DOHH2 (cell line): ENCODE data around the gene MED31.

Source experiments
- H3F3A ChIP-seq: fragments of 200-600 bp; sonication (generic), shearing (Covaris generic); 2 replicates; pipeline ENCODE4 v1.6.0; 2016; ENCODE audit warnings: antibody characterized with exemption, mild to moderate bottlenecking; ENCODE audit not compliant: control insufficient read depth, insufficient read depth
- H3K27ac ChIP-seq: fragments of 200-600 bp; sonication (generic); 2 replicates; pipeline ENCODE4 v1.5.1; 2014; ENCODE audit warnings: low read depth, mild to moderate bottlenecking, low read length, moderate library complexity
- H3K27me3 ChIP-seq: fragments of 200-600 bp; sonication (generic); 2 replicates; pipeline ENCODE4 v1.6.1; 2014; ENCODE audit warnings: mild to moderate bottlenecking, low read length, mixed read lengths; ENCODE audit not compliant: control insufficient read depth
- H3K36me3 ChIP-seq: fragments of 200-600 bp; sonication (generic); 2 replicates; pipeline ENCODE4 v1.6.1; 2014; ENCODE audit warnings: mild to moderate bottlenecking, low read length, moderate library complexity, mixed read lengths; ENCODE audit not compliant: control insufficient read depth
- H3K4me1 ChIP-seq: fragments of 200-600 bp; sonication (generic); 2 replicates; pipeline ENCODE4 v1.6.1; 2014; ENCODE audit warnings: mild to moderate bottlenecking, low read length, mixed read lengths; ENCODE audit not compliant: control insufficient read depth
- H3K4me2 ChIP-seq: fragments of 200-600 bp; sonication (generic); 2 replicates; pipeline ENCODE4 v1.6.0; 2014; ENCODE audit warnings: mild to moderate bottlenecking, low read length, moderate library complexity
- H3K4me3 ChIP-seq: fragments of 200-600 bp; sonication (generic); 2 replicates; pipeline ENCODE4 v1.5.1; 2014; ENCODE audit warnings: mild to moderate bottlenecking, low read length, mixed read lengths
- H3K79me2 ChIP-seq: fragments of 200-600 bp; sonication (generic); 2 replicates; pipeline ENCODE4 v1.6.1; 2014; ENCODE audit warnings: mild to moderate bottlenecking, low read length, mixed read lengths; ENCODE audit not compliant: control insufficient read depth
- H3K9me2 ChIP-seq: fragments of 200-600 bp; sonication (generic); replicated peaks from 2 replicates; pipeline ENCODE4 v1.6.1; 2014; ENCODE audit warnings: mild to moderate bottlenecking, low read length, mixed read lengths; ENCODE audit not compliant: control insufficient read depth
- H3K9me3 ChIP-seq: fragments of 200-600 bp; sonication (generic); 2 replicates; pipeline ENCODE4 v1.6.1; 2014; ENCODE audit warnings: antibody characterized with exemption, low read length, mixed read lengths; ENCODE audit not compliant: control insufficient read depth, insufficient read depth
- H4K20me1 ChIP-seq: fragments of 200-600 bp; sonication (generic); 2 replicates; pipeline ENCODE4 v1.6.0; 2014; ENCODE audit warnings: low read depth, mild to moderate bottlenecking, antibody characterized with exemption, low read length, moderate library complexity; ENCODE audit not compliant: control insufficient read depth, insufficient read depth
- CTCF ChIP-seq: fragments of 200-600 bp; sonication (generic); IDR thresholded peaks from one replicate; pipeline ENCODE4 v1.5.1; 2014; ENCODE audit warnings: antibody characterized with exemption, mild to moderate bottlenecking, low read depth, low read length; ENCODE audit not compliant: poor library complexity, severe bottlenecking
- EZH2phosphoT487 ChIP-seq: fragments of 200-600 bp; sonication (generic); IDR thresholded peaks from 2 replicates; pipeline ENCODE4 v1.6.1; 2017; ENCODE audit warnings: borderline replicate concordance, mild to moderate bottlenecking, antibody characterized with exemption, low read length, moderate library complexity, mixed read lengths

Gene MED31

GRCh38 chr17:6682339-6682738 lies 30.9 kb upstream of the MED31 start:
- H3K27me3 ChIP-seq: peaks cover 17% of the 10 kb centered on the region
- TF ChIP-seq EZH2phosphoT487: no peak
- TF ChIP-seq CTCF: no peak
- H3K9me3 ChIP-seq: no peaks in the 10 kb centered on the region
- H4K20me1 ChIP-seq: no peaks in the 10 kb centered on the region
- no peaks in the 10 kb centered on the region for H3K9me2 ChIP-seq
- H3K79me2 ChIP-seq: no peaks in the 10 kb centered on the region
- no peak overlapping the region for H3K27ac ChIP-seq
- H3K4me1 ChIP-seq: no peaks in the 10 kb centered on the region
- no peaks in the 10 kb centered on the region for H3F3A ChIP-seq
- H3K4me3 ChIP-seq: no peak overlapping the region
- H3K36me3 ChIP-seq: no peaks in the 10 kb centered on the region
- H3K4me2 ChIP-seq: no peak overlapping the region

- TF ChIP-seq CTCF (no peak), EZH2phosphoT487 (no peak)
- no peak overlapping the region for H3K27ac ChIP-seq
- H3K9me2 ChIP-seq: no peaks in the 10 kb centered on the region
- no peaks in the 10 kb centered on the region for H3K79me2 ChIP-seq
- H4K20me1 ChIP-seq: no peaks in the 10 kb centered on the region
- no peaks in the 10 kb centered on the region for H3K4me1 ChIP-seq
- no peaks in the 10 kb centered on the region for H3F3A ChIP-seq
- peaks cover 20% of the 10 kb centered on the region for H3K27me3 ChIP-seq
- H3K36me3 ChIP-seq: no peaks in the 10 kb centered on the region
- no peaks in the 10 kb centered on the region for H3K9me3 ChIP-seq
- no peak overlapping the region for H3K4me3 ChIP-seq
- no peak overlapping the region for H3K4me2 ChIP-seq
Measured at GRCh38 chr17:6681671-6682070, 30.3 kb upstream of the MED31 start.

GRCh38 chr17:6681176-6681575 lies 29.8 kb upstream of the MED31 start:
- Histone ChIP-seq H3K27me3 (peaks cover 20% of the 10 kb centered on the region), H3K9me3 (no peaks in the 10 kb centered on the region), H3K4me1 (no peaks in the 10 kb centered on the region), H3F3A (no peaks in the 10 kb centered on the region), H3K4me2 (no peak overlapping the region), H3K4me3 (no peak overlapping the region), H4K20me1 (no peaks in the 10 kb centered on the region), H3K9me2 (no peaks in the 10 kb centered on the region), H3K36me3 (no peaks in the 10 kb centered on the region), H3K27ac (no peak overlapping the region), H3K79me2 (no peaks in the 10 kb centered on the region)
- TF ChIP-seq CTCF: no peak
- no peak for TF ChIP-seq EZH2phosphoT487

GRCh38 chr17:6679241-6679640 lies 27.8 kb upstream of the MED31 start:
- H3K9me2 ChIP-seq: no peaks in the 10 kb centered on the region
- H3K4me3 ChIP-seq: no peak overlapping the region
- no peaks in the 10 kb centered on the region for H3F3A ChIP-seq
- no peak overlapping the region for H3K27ac ChIP-seq
- no peak overlapping the region for H3K4me2 ChIP-seq
- H3K27me3 ChIP-seq: peaks cover 20% of the 10 kb centered on the region
- H3K36me3 ChIP-seq: no peaks in the 10 kb centered on the region
- no peaks in the 10 kb centered on the region for H3K79me2 ChIP-seq
- TF ChIP-seq CTCF: no peak
- TF ChIP-seq EZH2phosphoT487: no peak
- H4K20me1 ChIP-seq: no peaks in the 10 kb centered on the region
- no peaks in the 10 kb centered on the region for H3K9me3 ChIP-seq
- H3K4me1 ChIP-seq: no peaks in the 10 kb centered on the region
